ENCODE measurements around the gene DRD2.

The DRD2 gene

DNA sequence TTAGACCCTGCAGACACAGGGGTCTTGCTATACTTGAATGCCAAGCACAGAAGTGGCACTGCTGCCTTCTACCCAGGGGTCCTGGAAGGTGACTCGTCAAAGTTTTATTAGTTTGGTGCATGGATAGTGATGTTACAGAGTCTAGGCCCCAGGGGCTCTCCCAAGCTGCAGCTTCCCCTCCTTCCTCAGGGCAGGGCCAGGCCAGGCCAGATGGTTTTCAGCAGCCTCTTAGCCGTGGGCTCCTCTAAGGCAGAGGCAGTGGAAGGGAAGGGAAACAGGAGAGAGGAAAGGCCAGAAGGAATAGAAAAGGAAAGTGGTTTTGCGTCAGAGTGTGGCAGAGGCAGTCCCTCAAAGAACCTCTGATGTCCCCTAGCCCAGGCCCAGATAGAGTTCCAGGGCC lies 65.7 kb downstream of the DRD2 start:
- TF ChIP-seq, protein P1, sequence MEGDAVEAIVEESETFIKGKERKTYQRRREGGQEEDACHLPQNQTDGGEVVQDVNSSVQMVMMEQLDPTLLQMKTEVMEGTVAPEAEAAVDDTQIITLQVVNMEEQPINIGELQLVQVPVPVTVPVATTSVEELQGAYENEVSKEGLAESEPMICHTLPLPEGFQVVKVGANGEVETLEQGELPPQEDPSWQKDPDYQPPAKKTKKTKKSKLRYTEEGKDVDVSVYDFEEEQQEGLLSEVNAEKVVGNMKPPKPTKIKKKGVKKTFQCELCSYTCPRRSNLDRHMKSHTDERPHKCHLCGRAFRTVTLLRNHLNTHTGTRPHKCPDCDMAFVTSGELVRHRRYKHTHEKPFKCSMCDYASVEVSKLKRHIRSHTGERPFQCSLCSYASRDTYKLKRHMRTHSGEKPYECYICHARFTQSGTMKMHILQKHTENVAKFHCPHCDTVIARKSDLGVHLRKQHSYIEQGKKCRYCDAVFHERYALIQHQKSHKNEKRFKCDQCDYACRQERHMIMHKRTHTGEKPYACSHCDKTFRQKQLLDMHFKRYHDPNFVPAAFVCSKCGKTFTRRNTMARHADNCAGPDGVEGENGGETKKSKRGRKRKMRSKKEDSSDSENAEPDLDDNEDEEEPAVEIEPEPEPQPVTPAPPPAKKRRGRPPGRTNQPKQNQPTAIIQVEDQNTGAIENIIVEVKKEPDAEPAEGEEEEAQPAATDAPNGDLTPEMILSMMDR (conservative IDR thresholded peaks at IDR 0.05) = no peak
- no peak for TF ChIP-seq ZFX (IDR thresholded peaks at IDR 0.05)
- no peak overlapping the region for H3K27ac ChIP-seq

DNA sequence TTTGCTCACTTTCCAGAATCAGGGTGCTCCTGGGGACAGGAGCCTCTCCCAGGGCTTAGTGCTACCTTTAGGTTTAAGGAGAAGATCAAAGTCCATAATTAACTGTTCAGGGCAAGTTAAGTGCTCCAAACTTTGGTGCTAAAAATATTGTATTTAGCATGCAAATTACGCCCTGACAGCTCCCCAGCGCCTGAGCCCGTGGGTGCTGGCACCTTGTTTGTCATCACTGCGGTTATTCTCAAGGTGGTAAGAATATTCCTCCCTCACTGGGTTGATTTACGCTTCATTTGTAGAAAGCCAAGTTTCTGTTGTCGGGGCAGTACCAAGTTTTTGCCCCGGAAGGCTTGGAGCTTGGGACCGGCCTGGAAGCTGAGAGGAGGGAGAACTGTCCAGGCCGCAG lies 66.3 kb downstream of the DRD2 start:
- H3K27ac ChIP-seq = no peak overlapping the region
- no peak for TF ChIP-seq ZFX (IDR thresholded peaks at IDR 0.05)
- TF ChIP-seq, protein P1 (conservative IDR thresholded peaks at IDR 0.05) = no peak

DNA sequence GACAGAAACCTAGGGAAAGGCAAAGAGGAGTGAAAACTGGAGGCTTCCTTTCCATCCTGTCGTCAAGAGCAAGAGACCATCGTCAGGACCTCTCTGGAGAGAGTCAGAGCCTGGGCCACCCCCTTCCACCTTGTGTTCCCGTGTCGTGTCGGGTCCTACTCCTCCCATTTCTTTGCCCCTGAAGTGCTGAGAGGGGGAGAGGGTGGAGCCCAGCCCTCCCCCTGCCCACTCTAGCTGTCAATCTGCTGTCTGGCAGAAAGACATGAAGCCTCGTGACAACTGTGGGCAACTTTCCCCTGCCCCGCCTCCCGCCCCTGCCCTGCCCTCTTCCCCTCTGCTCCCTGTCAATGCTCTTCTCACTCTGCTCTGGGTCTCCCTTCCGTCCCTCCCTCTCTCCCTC lies 67.0 kb downstream of the DRD2 start:
- H3K27ac ChIP-seq = no peak overlapping the region
- TF ChIP-seq, protein P1 (conservative IDR thresholded peaks at IDR 0.05) = no peak

DNA sequence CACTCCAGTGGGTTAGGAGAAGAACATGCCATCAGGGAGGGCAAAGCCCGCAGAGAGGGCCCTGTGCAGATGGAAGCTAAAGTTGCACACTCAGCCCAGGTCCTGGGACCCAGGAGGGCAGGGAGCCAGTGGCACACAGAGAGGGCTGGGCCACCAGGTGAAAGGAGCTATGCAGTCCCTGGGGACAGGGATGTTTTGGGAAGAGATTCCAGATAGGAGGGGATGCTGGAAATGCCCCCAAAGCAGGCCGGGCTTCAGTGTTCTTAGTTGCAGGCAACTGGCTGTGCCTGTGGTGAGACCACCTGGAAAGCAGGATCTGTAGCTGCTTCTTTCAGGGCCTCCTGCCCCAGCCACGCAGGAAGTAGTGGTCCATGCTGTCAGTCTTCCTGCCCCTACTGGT lies 68.0 kb downstream of the DRD2 start:
- TF ChIP-seq, protein P1 (conservative IDR thresholded peaks at IDR 0.05) = no peak
- no peak for TF ChIP-seq ZFX (IDR thresholded peaks at IDR 0.05)
- no peak overlapping the region for H3K27ac ChIP-seq

DNA sequence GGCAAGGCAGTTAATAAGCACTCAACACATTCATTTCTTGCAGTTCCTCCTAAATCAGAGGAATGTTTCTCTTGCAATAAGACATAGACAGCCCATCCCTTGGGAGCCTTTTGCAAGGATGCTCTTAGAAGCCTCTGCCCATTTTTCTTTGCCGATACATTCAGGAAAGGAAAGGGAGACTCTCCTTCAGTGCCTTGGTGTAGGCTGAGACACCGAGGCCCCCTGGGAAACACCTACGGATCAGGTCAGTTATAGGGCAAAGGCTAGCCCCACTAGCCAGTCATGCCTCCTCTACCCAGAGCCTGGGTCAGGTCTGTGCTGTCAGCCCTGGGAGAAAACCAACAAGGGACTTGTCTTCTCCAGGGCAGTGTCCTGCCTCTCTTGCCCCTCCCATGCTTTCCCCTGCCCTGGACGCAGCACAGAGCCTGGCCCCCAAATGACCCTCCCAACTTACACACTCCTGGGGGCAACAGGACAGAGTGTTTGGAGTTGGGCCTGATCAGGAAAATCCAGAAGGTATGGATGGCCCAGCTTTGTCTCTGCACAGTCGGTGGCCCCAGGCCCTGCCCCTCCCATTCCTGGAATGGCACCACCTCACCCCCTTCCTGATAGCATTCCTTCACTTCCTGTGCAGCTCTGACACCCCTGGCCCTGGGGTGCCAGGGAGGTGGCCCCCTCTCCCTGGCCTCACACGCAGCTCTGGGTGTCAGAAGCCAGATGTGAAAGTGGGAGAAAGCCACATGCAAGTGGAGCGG lies 69.3 kb downstream of the DRD2 start:
- no peak for TF ChIP-seq ZFX (IDR thresholded peaks at IDR 0.05)
- TF ChIP-seq, protein P1 (conservative IDR thresholded peaks at IDR 0.05) = no peak
- H3K27ac ChIP-seq = no peak overlapping the region

DNA sequence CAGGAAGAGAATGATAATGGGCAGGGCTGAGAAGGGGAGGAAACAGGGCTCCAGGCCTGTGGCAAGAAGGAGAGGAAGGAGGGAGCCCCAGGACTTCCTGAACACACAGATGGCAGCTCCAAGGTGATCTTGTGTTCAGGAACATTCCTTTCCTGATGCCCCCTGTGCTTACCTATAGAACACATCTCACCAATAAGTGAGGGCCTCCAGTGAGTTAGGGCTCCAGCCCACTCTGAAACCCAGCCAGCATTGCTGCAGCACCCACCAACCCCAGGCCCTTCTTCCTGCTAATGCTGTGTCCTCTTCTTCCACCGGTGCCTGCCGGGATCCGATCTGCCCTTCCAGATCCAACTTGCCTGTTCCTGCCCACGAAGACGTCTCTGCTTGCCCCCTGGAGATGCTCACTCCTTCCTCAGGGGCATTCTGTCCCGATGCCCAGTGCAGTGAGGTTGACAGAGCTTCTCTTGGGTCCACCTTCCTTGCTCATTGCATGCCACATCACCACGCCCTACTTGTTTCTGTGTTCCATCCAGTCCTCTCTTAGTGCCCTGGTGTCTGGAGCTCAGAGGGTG lies 70.3 kb downstream of the DRD2 start:
- H3K27ac ChIP-seq = no peak overlapping the region
- TF ChIP-seq, protein P1 (conservative IDR thresholded peaks at IDR 0.05) = no peak
- TF ChIP-seq ZFX (IDR thresholded peaks at IDR 0.05) = no peak

DNA sequence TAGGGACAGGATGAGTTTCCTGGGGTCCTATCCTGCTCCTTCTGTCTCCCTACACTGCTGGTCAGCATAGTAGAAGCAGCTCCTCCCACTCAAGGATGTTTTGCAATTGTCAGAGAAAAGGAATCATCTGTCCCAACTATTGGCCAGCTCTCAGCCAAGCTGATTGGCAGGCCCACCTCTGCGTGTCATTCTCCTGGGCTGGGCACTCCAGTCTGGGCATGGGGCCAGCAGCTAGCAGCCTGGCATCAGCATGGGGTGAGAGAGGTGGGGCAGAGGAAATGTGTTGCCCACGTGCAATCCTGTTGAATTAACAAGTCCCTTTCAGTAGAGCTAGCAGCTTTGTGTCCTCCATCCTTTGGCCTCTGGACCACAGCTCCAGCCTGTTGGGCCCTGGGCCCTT lies 73.5 kb downstream of the DRD2 start:
- no peak overlapping the region for H3K27ac ChIP-seq
- TF ChIP-seq ZFX (IDR thresholded peaks at IDR 0.05) = no peak
- TF ChIP-seq, protein P1 (conservative IDR thresholded peaks at IDR 0.05) = no peak
